Endometrial microvascular endothelial cells (primary cell): ENCODE data around the gene RNF114. TPM values are rescaled to one million over a fixed set of nuclear protein-coding genes. Genes with fewer than 3 reads are reported as not detected.
"Not testable (repeated sequence)": the region's sequence is repeated elsewhere in the genome, so short reads cannot be mapped to it uniquely, and the experiment has no call there.

Experiments used
- in situ Hi-C: cut with HindIII; loops from 2 replicates; pipeline ENCODE4 v1.10.0; 2017; ENCODE audit warnings: low sequenced_read_pairs, low pct_unique_long_range_greater_than_20kb; ENCODE audit errors: inconsistent ontology term
- total RNA-seq: library from RNA; depleted of rRNA; stranded (reverse); fragments of >200 nt; gene quantifications from one replicate; pipeline ENCODE4 v1.2.3, GENCODE V29; 2015; ENCODE audit errors: inconsistent ontology term

The RNF114 gene
- total RNA-seq, 1 donor from 2014 or later, result 132 TPM

- in situ Hi-C loops, result no loop called here
Observed at GRCh38 chr20:49999329-49999728, 63.1 kb downstream of the RNF114 start.

GRCh38 chr20:50000548-50001222 lies 64.5 kb downstream of the RNF114 start:
- in situ Hi-C loops, result not testable (repeated sequence)

GRCh38 chr20:50001784-50002311 lies 65.7 kb downstream of the RNF114 start:
- in situ Hi-C loops, result no loop called here

- in situ Hi-C loops, result no loop called here
Observed at GRCh38 chr20:50003253-50003656, 67.1 kb downstream of the RNF114 start.

Other genes with a start within 250 kb of the RNF114 start
- 30.7 TPM for gene B4GALT5, start 222.5 kb upstream of the RNF114 start, total RNA-seq
- 4.7 TPM for gene SLC9A8, start 123.6 kb upstream of the RNF114 start, total RNA-seq
- 3.8 TPM for gene SPATA2, start 20.9 kb upstream of the RNF114 start, total RNA-seq
- gene SNAI1, start 46.6 kb downstream of the RNF114 start, total RNA-seq, result 4.0 TPM
- 69.7 TPM for gene UBE2V1, start 176.8 kb downstream of the RNF114 start, total RNA-seq
- 49.8 TPM for gene PEDS1, start 217.3 kb downstream of the RNF114 start, total RNA-seq